PC-9 (cell line): ENCODE results near the gene BLOC1S4.

Source experiments
- CTCF ChIP-seq: fragments of 200-600 bp; sonication (generic); conservative IDR thresholded peaks from 2 replicates; pipeline ENCODE4 v1.6.1; 2017; ENCODE audit warnings: mixed run types, antibody characterized with exemption, mild to moderate bottlenecking, moderate library complexity
- EZH2 ChIP-seq: fragments of 200-600 bp; sonication (generic); IDR thresholded peaks from 2 replicates; pipeline ENCODE4 v1.8.0; 2017; ENCODE audit warnings: antibody characterized with exemption, low read depth

GRCh38 chr4:6692379-6692778 is 23.6 kb upstream of the BLOC1S4 start:
- TF ChIP-seq CTCF, result no peak
- no peak for TF ChIP-seq EZH2
